K562 (cell line): ENCODE measurements around the gene TMEM108. TPM values are rescaled to one million over a fixed set of nuclear protein-coding genes. Genes with fewer than 3 reads are reported as not detected.

Source experiments
- ATAC-seq: fragments of 200-7000 bp; cut with Tn5 transposase; 3 replicates; pipeline ENCODE4 v1.9.1; 2020; ENCODE audit warnings: moderate library complexity
- BruUV-seq: library from RNA; stranded (reverse); fragments of 400-500 nt; replicated peaks from 2 replicates; lab custom pipeline; 2021; lab: Mats Ljungman, UMichigan
- CTCF ChIA-PET: fragments of 300-600 bp; formaldehyde crosslinking; extraction: SDS; loops from one replicate; lab custom pipeline; 2021; ENCODE audit warnings: low intra/inter-chr PET ratio; lab: Yijun Ruan, JAX
- POLR2A ChIA-PET: fragments of 300-600, 350-650 bp; sonication (Branson Sonifier 250); formaldehyde crosslinking; extraction: SDS; loops from one replicate; lab custom pipeline; 2021; ENCODE audit warnings: antibody characterized with exemption, inconsistent platforms; lab: Yijun Ruan, JAX
- DNase-seq, 4 experiments: peaks; one replicate each; pipeline versions ENCODE4 v3.0.0 to v3.0.0-alpha.2; 2011 to 2018; ENCODE audit warnings: low spot score in 3 of 4, mixed read lengths in 3 of 4; ENCODE audit errors: extremely low read depth in 1 of 4
- FAIRE-seq: peaks from 2 replicates; lab custom pipeline; 2011; peaks lifted over from hg19 to GRCh38; lab: Jason Lieb, UNC
- H2AFZ ChIP-seq: 2 replicates; pipeline ENCODE4 v1.6.0; 2011; ENCODE audit warnings: low read depth, low read length, control low read depth, inconsistent platforms
- H3K27ac ChIP-seq: fragments of 200-600 bp; 3 replicates; pipeline ENCODE4 v1.8.0; 2011; ENCODE audit warnings: low read depth, mild to moderate bottlenecking, control low read depth, inconsistent platforms, low read length, moderate library complexity, mixed read lengths; ENCODE audit errors: extremely low read depth
- H3K27me3 ChIP-seq, 2 experiments: fragments of 300-600 bp in 1 of 2; 2 replicates in 1 of 2; 3 replicates in 1 of 2; pipeline versions ENCODE4 v1.6.0 to v1.8.0; 2011; ENCODE audit warnings: inconsistent platforms in 2 of 2, low read length in 2 of 2, mild to moderate bottlenecking in 1 of 2, mixed read lengths in 1 of 2, moderate library complexity in 1 of 2; ENCODE audit not compliant: control insufficient read depth in 2 of 2, insufficient read depth in 2 of 2
- H3K36me3 ChIP-seq: fragments of 300-600 bp; 3 replicates; pipeline ENCODE4 v1.8.0; 2011; ENCODE audit warnings: mild to moderate bottlenecking, low read length, inconsistent platforms; ENCODE audit not compliant: control insufficient read depth, insufficient read depth
- H3K4me1 ChIP-seq, 2 experiments: fragments of 200-600 bp in 1 of 2; replicated peaks in 1 of 2; 2 replicates in 1 of 2; 3 replicates in 1 of 2; pipeline versions ENCODE4 v1.5.1 to v1.8.0; 2011; ENCODE audit warnings: inconsistent platforms in 2 of 2, low read length in 2 of 2, mild to moderate bottlenecking in 1 of 2, mixed read lengths in 1 of 2, moderate library complexity in 1 of 2; ENCODE audit not compliant: control insufficient read depth in 2 of 2, insufficient read depth in 2 of 2
- H3K4me2 ChIP-seq: 2 replicates; pipeline ENCODE4 v1.6.1; 2011; ENCODE audit warnings: low read length, control low read depth, inconsistent platforms, mixed read lengths; ENCODE audit not compliant: insufficient read depth
- H3K4me3 ChIP-seq: fragments of 200-600 bp; sonication (generic), shearing (Covaris generic); 2 replicates; pipeline ENCODE4 v1.5.1; 2016; ENCODE audit warnings: control low read depth, inconsistent platforms
- H3K79me2 ChIP-seq: fragments of 200-600 bp; 3 replicates; pipeline ENCODE4 v1.8.0; 2011; ENCODE audit warnings: low read length, inconsistent platforms; ENCODE audit not compliant: control insufficient read depth, insufficient read depth
- H3K9ac ChIP-seq, 2 experiments: 2 replicates each; pipeline versions ENCODE4 v1.6.0 to v1.6.1; 2011; ENCODE audit warnings: low read depth in 2 of 2, low read length in 2 of 2, control low read depth in 1 of 2, inconsistent platforms in 1 of 2, mild to moderate bottlenecking in 1 of 2, mixed read lengths in 1 of 2; ENCODE audit not compliant: insufficient read depth in 1 of 2
- H3K9me1 ChIP-seq: one replicate; pipeline ENCODE4 v1.6.0; 2011; ENCODE audit warnings: inconsistent platforms, mild to moderate bottlenecking, low read length, moderate library complexity; ENCODE audit not compliant: control insufficient read depth, insufficient read depth
- H3K9me3 ChIP-seq: replicated peaks from 2 replicates; pipeline ENCODE4 v1.5.1; 2011; ENCODE audit warnings: low read depth, low read length, inconsistent platforms; ENCODE audit not compliant: control insufficient read depth, insufficient read depth
- H4K20me1 ChIP-seq: replicated peaks from 2 replicates; pipeline ENCODE4 v1.6.1; 2011; ENCODE audit warnings: low read length, inconsistent platforms, mixed read lengths; ENCODE audit not compliant: control insufficient read depth, insufficient read depth
- BRD4 ChIP-seq: fragments of 200-600 bp; sonication (generic); IDR thresholded peaks from 2 replicates; pipeline ENCODE4 v1.6.1; 2017; ENCODE audit warnings: inconsistent platforms
- CBX3 ChIP-seq, 2 experiments: IDR thresholded peaks; 1 replicate in 1 of 2; 2 replicates in 1 of 2; pipeline ENCODE4 v1.6.1; 2012; ENCODE audit warnings: inconsistent platforms in 2 of 2, low read length in 2 of 2, borderline replicate concordance in 1 of 2, control low read depth in 1 of 2
- CCAR2 ChIP-seq: fragments of 200-400 bp; formaldehyde crosslinking; IDR thresholded peaks from 2 replicates; pipeline ENCODE4 v1.6.1; 2017; ENCODE audit warnings: mild to moderate bottlenecking, low read depth, low read length
- ESRRB ChIP-seq: fragments of 250-450 bp; sonication (Bioruptor Pico); IDR thresholded peaks from 2 replicates; pipeline ENCODE4 v1.5.0; 2020; ENCODE audit warnings: mild to moderate bottlenecking, moderate library complexity, borderline replicate concordance
- MBD1 ChIP-seq: fragments of 250-450 bp; sonication (Bioruptor Pico); IDR thresholded peaks from 2 replicates; pipeline ENCODE4 v1.8.0; 2022; ENCODE audit warnings: inconsistent platforms
- MEF2A ChIP-seq: IDR thresholded peaks from 2 replicates; pipeline ENCODE4 v1.6.1; 2011; ENCODE audit warnings: low read depth, mild to moderate bottlenecking, low read length, moderate library complexity; ENCODE audit not compliant: control insufficient read depth
- MTA1 ChIP-seq: fragments of 450-650 bp; IDR thresholded peaks from 2 replicates; pipeline ENCODE4 v1.6.1; 2017; ENCODE audit warnings: borderline replicate concordance
- MXD1 ChIP-seq: fragments of 250-450 bp; sonication (Bioruptor Pico); IDR thresholded peaks from 2 replicates; pipeline ENCODE4 v1.8.0; 2021; ENCODE audit warnings: borderline replicate concordance, mild to moderate bottlenecking, moderate library complexity; ENCODE audit not compliant: poor library complexity, severe bottlenecking
- NCOA1 ChIP-seq: fragments of 450-650 bp; IDR thresholded peaks from 2 replicates; pipeline ENCODE4 v1.6.1; 2016; ENCODE audit warnings: low read depth
- SIRT6 ChIP-seq: IDR thresholded peaks from one replicate; pipeline ENCODE4 v1.6.1; 2012; ENCODE audit warnings: low read depth, mild to moderate bottlenecking, control low read depth, inconsistent platforms, low read length, moderate library complexity
- TCF7 ChIP-seq: sonication (generic); IDR thresholded peaks from 2 replicates; pipeline ENCODE4 v1.6.1; 2016; ENCODE audit warnings: antibody characterized with exemption, borderline replicate concordance
- WHSC1 ChIP-seq: IDR thresholded peaks from one replicate; pipeline ENCODE4 v1.6.1; 2012; ENCODE audit warnings: low read length, control low read depth, inconsistent platforms
- ZEB2 ChIP-seq: fragments of 450-650 bp; IDR thresholded peaks from 2 replicates; pipeline ENCODE4 v1.6.1; 2016
- ZFP1 ChIP-seq: fragments of 450-650 bp; formaldehyde crosslinking; IDR thresholded peaks from 2 replicates; pipeline ENCODE4 v1.4.0; 2020; ENCODE audit warnings: mild to moderate bottlenecking, mixed read lengths
- ZNF121 ChIP-seq: sonication (generic); formaldehyde crosslinking; conservative IDR thresholded peaks from 2 replicates; pipeline ENCODE4 v1.8.0; 2022; ENCODE audit warnings: missing genetic modification reagents
- WGBS: fragments of 100-300 bp; shearing (Covaris generic); methylation state at CpG from one replicate; pipeline ENCODE4 v1.1.6; 2016; ENCODE audit warnings: low coverage, mixed read lengths; ENCODE audit not compliant: insufficient coverage; ENCODE audit errors: missing lambda C conversion rate; 5-methylcytosine and 5-hydroxymethylcytosine counted together
- in situ Hi-C: fragments of 300-500 bp; cut with MboI; formaldehyde crosslinking; loops from 4 replicates; pipeline ENCODE4 v1.15.0; 2018; ENCODE audit warnings: inconsistent platforms, mixed read lengths
- intact Hi-C: fragments of 100-400 bp; cut with micrococcal nuclease; formaldehyde crosslinking; loops from 2 replicates; pipeline ENCODE4 v1.14.2; 2022
- polyA plus RNA-seq, 8 experiments: library from polyadenylated mRNA; depleted of rRNA in 4 of 8; stranded (reverse) in 5 of 8; unstranded in 3 of 8; fragments of >200 nt; fragmentation: Nextera tagmentation in 2 of 8; fragmentation: Illumina TruSeq in 1 of 8; extraction: Ambion mirVana in 2 of 8; extraction: Trizol in 1 of 8; gene quantifications; 2 replicates each; pipeline versions ENCODE4 v1.2.1 to v1.2.3, GENCODE V29; 2011 to 2014; ENCODE audit warnings: inconsistent platforms in 1 of 8, missing spikeins in 1 of 8
- total RNA-seq, 7 experiments: library from RNA; depleted of rRNA in 6 of 7; stranded (reverse); fragments of >200 nt in 6 of 7; fragmentation: Illumina TruSeq in 2 of 7; extraction: Trizol in 2 of 7; gene quantifications; 2 replicates each; pipeline versions ENCODE4 v1.2.1 to v1.2.3, GENCODE V29; 2011 to 2021; ENCODE audit warnings: low replicate concordance in 1 of 7

Gene TMEM108
- total and polyA plus RNA-seq, 9 of the 15 experiments (the other 6 are each of a cell fraction or from before 2014, with no cell fraction given): 0.65 to 11.1 (median 3.4) TPM

GRCh38 chr3:133300102-133300501 is 261.9 kb downstream of the TMEM108 start:
- no peak overlapping the region for H3K27ac ChIP-seq
- intact Hi-C loops (no loop called here), in situ Hi-C loops (no loop called here)
- POLR2A ChIA-PET: no interaction called here
- no peak for TF ChIP-seq BRD4
- no peak for TF ChIP-seq ESRRB (CRISPR knock-in tag)
- no peak for TF ChIP-seq ZFP1 (CRISPR knock-in tag)
- TF ChIP-seq CBX3 (IDR thresholded peaks at IDR 0.05; ENCODE audit: borderline replicate concordance in 1 of 2, low read length in 2 of 2): no peak
- TF ChIP-seq ZEB2: no peak
- no peak for TF ChIP-seq MTA1
- TF ChIP-seq MXD1: no peak
- no peak for TF ChIP-seq MBD1 (CRISPR knock-in tag)
- TF ChIP-seq TCF7: no peak
- no peak for TF ChIP-seq SIRT6
- TF ChIP-seq NCOA1: no peak
- TF ChIP-seq CCAR2: no peak
- no peak for TF ChIP-seq MEF2A
- no peak for TF ChIP-seq ZNF121 (CRISPR knock-in tag)
- TF ChIP-seq WHSC1: no peak
- H3K4me3 ChIP-seq: no peak overlapping the region
- H2AFZ ChIP-seq: no peak overlapping the region
- no peaks in the 10 kb centered on the region for H3K27me3 ChIP-seq
- FAIRE-seq (no peak), DNase-seq (no peak), ATAC-seq (no peak)
- no TSS peak for BruUV-seq
- no peaks in the 10 kb centered on the region for H3K4me1 ChIP-seq
- WGBS: 35% methylated on average over 4 of the region's 4 CpGs
- no peaks in the 10 kb centered on the region for H3K9me3 ChIP-seq
- no peaks in the 10 kb centered on the region for H4K20me1 ChIP-seq
- H3K36me3 ChIP-seq: no peaks in the 10 kb centered on the region
- no peaks in the 10 kb centered on the region for H3K79me2 ChIP-seq
- H3K9me1 ChIP-seq: no peaks in the 10 kb centered on the region
- no peak overlapping the region for H3K9ac ChIP-seq
- H3K4me2 ChIP-seq: no peak overlapping the region
- CTCF ChIA-PET: no interaction called here
